Measurements from ENCODE around the gene ARHGAP18.

The ARHGAP18 gene

GRCh38 chr6:129736105-129736504 is 26.1 kb upstream of the ARHGAP18 start:
- TF ChIP-seq, protein P1, sequence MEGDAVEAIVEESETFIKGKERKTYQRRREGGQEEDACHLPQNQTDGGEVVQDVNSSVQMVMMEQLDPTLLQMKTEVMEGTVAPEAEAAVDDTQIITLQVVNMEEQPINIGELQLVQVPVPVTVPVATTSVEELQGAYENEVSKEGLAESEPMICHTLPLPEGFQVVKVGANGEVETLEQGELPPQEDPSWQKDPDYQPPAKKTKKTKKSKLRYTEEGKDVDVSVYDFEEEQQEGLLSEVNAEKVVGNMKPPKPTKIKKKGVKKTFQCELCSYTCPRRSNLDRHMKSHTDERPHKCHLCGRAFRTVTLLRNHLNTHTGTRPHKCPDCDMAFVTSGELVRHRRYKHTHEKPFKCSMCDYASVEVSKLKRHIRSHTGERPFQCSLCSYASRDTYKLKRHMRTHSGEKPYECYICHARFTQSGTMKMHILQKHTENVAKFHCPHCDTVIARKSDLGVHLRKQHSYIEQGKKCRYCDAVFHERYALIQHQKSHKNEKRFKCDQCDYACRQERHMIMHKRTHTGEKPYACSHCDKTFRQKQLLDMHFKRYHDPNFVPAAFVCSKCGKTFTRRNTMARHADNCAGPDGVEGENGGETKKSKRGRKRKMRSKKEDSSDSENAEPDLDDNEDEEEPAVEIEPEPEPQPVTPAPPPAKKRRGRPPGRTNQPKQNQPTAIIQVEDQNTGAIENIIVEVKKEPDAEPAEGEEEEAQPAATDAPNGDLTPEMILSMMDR (IDR thresholded peaks at IDR 0.05; ENCODE audit: low read depth, low read length, missing control alignments): no peak
- DNase-seq (ENCODE audit: low read depth): no peak
- H3K4me3 ChIP-seq (ENCODE audit: low read depth, low read length): no peak overlapping the region

GRCh38 chr6:129733290-129733689 is 23.3 kb upstream of the ARHGAP18 start:
- H3K4me3 ChIP-seq (ENCODE audit: low read depth, low read length): no peak overlapping the region
- no peak for DNase-seq (ENCODE audit: low read depth)
- TF ChIP-seq, protein P1 (IDR thresholded peaks at IDR 0.05; ENCODE audit: low read depth, low read length, missing control alignments): no peak

DNA sequence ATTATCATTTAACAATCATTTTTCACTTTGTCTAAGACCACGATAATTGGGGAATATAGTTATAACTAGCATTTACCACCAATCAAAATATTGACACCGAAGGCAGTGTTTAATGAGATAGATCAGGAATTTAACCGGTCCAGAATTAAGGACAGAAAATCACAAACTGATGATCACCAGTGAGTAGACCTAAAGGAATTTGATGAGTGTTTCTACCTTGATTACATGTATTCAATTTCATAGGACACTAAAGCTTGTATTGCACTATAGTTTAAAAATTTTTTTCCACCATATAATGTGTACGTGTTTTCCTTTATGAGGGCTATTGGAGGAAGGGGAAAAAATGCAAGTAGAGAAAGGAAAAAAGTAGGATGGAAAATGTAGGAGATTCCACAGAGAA is 22.6 kb upstream of the ARHGAP18 start:
- TF ChIP-seq, protein P1 (IDR thresholded peaks at IDR 0.05; ENCODE audit: low read depth, low read length, missing control alignments): no peak
- DNase-seq (ENCODE audit: low read depth): no peak

DNA sequence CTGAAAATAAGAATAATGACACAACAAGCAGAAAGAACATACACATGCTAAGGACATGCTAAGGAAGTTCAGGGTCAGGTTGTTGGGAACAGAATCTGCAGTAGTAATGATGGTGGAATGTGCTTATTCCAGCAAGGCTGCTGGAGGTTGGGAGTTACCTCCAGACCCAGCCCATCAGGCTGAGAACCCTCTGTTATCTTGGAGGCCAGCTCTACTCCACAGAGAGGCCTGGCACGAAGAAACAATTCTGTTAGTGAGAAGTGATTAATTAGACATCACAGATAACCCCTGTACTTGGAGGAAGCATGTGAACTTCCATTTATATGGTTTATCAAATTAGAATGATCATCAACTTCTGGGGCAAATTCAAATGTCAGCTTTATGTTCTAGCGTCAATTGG is 22.1 kb upstream of the ARHGAP18 start:
- H3K4me3 ChIP-seq (ENCODE audit: low read depth, low read length): no peak overlapping the region
- TF ChIP-seq, protein P1 (IDR thresholded peaks at IDR 0.05; ENCODE audit: low read depth, low read length, missing control alignments): no peak
- no peak for DNase-seq (ENCODE audit: low read depth)

More for the DNA sequence above, 22.6 kb upstream of the ARHGAP18 start:
- no peak overlapping the region for H3K4me3 ChIP-seq (ENCODE audit: low read depth, low read length)

DNA sequence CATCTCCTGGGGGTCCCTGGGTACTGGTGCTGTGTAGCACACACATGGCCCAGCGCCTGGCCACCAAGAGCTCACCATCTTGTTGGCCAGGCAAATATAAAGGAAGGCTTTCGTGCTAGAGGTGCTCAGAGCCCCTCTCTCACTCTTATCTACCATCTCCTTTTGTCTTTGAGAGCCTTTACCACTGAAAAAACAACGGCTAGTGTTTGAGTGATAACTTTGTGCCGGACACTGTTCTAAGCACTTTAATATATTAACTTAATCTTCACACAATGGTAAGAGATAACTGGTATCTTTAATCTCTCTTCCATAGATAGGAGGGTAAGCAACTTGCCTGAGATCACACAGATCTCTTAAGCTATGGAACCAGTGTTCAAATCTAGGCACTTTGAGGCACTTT is 21.5 kb upstream of the ARHGAP18 start:
- no peak overlapping the region for H3K4me3 ChIP-seq (ENCODE audit: low read depth, low read length)
- TF ChIP-seq, protein P1 (IDR thresholded peaks at IDR 0.05; ENCODE audit: low read depth, low read length, missing control alignments): no peak
- DNase-seq (ENCODE audit: low read depth): no peak

DNA sequence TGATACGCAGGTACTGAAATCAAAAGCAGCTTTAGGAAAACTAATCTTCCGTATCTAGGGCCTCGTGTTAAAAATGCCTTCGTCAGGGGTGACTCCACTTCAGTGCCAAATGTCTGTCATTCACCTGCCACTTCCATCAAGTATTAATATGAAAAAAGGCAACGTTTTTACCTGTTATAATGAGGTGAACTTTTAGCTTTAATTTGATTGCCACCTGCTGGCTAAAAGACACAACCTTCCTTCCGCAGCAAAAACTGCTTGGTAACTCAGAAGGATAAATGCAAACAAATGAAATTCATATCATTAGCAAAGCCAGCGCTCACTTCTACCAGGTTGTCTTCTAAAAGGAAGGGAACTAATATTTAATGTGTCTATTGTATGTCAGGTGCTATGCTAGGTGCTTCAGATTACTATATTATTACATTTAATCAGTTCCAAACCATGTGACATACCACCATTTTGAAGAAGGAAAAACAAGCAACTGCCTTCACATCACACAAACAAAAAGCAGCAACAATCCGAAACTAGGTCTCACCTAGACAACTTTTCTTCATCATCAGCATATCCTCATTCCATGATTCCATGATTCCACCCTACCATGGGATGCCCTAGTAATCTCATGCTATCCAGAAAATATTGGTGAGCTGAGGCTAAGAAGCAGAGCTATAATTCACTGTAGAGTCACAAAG is 20.6 kb upstream of the ARHGAP18 start:
- TF ChIP-seq, protein P1 (IDR thresholded peaks at IDR 0.05; ENCODE audit: low read depth, low read length, missing control alignments): peak; percentile 52
- DNase-seq (ENCODE audit: low read depth): no peak
- no peak overlapping the region for H3K4me3 ChIP-seq (ENCODE audit: low read depth, low read length)

DNA sequence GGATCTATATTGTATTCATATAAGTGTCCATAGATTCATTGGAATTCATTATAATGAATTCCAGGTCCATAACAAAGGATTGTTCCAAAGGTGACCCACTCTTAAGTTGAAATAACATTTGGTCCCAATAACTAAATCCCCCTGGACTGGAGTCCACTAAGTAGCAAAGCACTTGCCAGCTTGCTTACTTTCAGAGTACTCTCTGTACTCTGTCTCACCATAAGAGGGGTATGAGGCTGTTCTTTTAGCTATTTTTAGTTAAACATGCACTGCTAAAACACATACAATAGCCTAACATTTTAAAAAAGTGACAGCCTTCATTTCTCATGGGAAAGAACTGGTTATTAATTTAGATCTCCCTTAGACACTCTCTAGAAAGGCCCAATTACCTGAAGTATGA is 16.7 kb upstream of the ARHGAP18 start:
- DNase-seq (ENCODE audit: low read depth): no peak
- no peak overlapping the region for H3K4me3 ChIP-seq (ENCODE audit: low read depth, low read length)
- TF ChIP-seq, protein P1 (IDR thresholded peaks at IDR 0.05; ENCODE audit: low read depth, low read length, missing control alignments): no peak
